ENCODE measurements around the gene TBCEL.

Gene TBCEL

DNA sequence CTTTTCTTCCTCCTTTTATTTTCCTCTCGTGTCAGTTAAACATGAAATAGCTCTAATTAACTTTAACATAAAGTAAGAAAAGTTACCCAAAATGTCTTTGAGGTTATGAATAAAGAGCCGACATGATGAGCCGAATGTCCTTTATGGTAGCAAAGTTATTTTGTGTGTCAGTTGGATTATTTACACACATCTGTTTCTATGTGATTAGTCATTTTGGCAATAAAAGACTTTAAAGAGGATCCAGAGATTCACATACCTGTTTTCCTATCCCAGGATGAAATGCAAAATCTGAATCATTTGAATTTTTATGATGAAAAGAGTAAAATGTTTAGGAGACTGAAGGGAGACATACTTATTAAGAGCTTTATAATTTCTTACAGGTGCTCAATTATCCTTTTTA lies 43.1 kb downstream of the TBCEL start:
- no peak for DNase-seq

DNA sequence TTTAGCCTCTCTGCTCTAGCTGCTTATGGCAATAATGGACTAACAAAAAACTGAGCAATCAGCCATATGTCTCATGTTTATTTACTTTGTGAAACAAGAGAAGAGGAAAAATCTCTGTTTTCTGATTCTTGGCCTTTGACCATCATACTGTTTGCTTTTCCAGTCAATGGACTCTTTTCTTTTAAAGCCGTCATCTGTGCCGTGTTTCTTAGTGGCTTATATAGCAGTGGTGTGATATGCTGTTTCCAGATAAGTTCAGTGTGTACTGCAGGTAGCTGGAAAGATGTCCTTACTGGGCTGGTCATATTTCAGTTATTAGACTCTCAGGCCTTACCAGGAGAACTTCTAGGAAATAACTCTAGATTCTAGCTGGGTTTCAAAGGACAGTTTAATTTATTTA lies 43.6 kb downstream of the TBCEL start:
- DNase-seq = no peak

DNA sequence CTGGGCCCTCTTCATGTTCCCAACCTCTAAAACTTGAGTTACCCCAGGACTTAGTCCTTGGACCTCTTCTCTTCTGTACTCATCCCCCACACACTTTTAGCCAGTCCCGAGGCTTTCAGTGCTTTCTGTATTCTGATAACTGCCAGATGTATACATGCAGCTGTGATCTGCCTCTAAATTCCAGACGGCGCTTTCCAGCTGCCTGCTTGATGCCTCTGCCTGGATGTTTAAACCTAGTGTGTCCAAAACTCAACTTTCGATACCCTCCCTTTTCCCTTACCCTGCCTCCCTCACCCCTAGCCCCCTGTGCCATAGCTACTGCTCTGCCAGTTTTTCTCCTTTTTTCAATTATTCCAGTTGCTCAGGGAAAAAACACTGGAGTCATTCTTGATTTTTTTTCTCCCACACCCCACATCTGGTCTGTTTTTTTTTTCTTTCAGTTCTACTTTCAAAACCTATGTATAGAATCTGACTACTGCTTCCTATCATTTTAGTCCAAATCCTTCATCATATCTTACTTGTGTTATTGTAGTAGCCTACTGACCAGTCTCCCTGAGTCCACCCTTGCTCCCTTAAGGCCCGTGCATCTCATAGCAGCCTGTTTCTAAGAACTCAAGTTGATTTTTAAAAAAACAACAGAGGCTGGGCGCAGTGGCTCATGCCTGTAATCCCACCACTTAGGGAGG lies 44.2 kb downstream of the TBCEL start:
- no peak for DNase-seq

DNA sequence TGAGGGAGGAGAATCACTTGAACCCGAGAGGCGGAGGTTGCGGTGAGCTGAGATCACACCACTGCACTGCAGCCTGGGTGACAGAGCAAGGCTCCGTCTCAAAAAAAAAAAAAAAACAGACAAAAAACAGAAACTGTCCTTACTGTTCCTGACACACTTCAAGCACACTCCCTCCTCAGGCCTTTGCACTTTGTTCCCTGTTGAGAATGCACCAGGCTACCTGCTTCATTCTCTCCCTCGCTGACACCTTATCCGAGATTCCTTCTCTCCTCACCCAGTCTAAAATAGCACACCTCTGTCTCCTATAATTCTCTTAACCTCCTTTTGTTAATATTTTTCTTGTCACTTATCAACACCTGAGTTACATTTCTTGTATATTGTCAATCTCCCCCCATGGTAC lies 44.9 kb downstream of the TBCEL start:
- no peak for DNase-seq

DNA sequence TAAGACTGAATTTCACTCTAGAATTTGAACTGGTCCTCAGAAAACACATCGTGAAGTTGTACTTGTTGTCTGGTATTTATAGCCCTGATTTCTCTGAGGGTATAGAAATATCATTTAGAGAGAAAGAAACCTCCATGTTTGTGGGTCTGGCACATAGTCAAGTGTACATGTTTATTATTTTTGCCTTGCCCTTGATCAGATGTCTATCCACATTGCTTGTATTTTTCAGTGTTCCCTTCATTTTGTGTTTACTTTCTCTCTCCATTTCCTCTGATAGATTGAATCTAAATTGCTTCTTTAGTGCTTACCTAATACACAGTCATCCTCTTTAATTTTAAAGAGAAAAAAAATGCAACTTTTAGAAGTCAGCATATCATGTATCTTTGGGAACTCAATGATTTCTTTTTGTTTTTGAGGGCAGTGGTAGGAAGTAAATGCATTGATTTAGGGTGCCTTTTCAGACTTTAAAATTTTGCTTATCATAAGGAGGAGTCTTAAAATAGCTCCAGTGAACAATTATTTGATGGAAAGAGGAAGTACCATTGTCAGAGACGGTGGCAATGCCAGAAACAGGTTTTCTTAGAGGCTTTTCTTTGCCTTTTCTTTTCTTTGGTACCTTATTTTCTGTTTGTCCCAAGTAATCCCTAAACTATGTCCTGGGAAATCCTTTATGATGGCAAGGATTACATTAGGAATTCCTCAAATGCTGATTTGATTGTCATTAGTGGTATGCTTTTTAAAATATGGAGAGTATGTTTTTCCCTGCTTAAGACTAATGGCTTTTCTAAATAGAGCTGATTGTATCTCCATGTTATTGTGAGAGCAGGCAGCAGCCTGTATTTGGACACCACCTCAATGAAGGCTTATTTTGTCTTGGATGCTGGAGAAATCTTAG lies 47.3 kb downstream of the TBCEL start:
- DNase-seq = no peak

DNA sequence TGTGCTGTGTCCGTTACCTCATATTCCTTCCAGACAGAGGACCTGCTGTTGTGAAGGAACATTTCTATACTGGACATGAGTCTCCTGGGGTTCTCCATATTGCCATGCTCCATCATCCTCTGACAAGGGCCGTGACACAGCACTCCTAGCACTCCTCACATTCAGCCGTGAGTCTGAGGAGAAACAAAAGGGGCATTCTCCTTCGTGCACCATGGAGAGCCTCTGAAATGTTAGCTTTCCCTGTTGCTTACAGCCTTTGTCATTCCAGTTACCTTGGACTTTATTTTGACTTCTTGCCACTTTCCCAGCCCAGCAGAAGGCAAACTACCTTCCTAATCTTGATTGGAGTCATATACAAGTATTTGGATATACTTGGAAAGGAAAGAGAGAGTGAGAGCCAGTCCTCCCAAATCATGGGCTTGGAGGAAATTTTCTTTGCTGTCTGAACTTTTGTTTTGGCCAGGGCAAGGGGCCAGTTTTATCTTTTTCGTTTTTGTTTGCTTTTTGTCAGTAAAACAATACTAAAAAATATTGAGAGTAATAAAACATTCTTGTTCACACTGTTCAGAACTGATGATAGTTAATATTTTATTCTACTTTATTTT lies 48.0 kb downstream of the TBCEL start:
- DNase-seq = no peak

DNA sequence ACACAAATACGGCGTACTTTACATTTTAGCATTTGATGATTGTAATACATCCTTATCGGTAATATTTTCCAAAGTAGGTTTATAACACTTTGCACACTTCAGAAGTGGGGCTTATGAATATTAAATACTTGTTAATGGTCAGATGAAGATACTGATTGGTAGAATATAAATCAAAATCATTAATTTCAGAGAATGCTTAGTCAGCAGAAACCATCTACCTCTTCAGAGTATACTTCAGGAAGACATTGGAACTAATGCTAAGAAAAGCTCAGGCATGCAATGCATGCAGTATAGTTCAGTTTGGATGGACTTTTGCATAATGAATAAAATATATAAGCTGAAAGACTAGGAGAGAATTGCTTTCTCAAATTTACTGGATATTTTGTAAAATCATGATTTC lies 57.4 kb downstream of the TBCEL start:
- no peak for DNase-seq

DNA sequence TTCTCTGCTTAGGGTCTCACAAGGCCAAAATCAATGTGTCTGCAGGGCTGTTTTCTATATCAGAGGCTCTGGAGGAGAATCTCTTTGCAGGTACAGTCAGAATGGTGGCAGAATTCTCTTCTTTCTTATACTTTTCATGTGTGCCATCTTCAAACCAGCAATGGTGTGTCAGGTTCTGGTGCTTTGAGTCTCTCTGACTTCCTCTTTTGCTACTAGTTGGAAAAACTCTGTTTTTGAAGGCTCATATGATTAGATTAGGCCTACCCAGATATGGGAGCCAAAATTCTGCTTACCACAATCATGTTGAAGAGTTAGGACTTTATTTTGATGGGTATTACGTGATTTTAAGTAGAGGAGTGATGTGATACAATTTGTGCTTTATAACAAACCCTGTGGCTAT lies 58.3 kb downstream of the TBCEL start:
- no peak for DNase-seq

DNA sequence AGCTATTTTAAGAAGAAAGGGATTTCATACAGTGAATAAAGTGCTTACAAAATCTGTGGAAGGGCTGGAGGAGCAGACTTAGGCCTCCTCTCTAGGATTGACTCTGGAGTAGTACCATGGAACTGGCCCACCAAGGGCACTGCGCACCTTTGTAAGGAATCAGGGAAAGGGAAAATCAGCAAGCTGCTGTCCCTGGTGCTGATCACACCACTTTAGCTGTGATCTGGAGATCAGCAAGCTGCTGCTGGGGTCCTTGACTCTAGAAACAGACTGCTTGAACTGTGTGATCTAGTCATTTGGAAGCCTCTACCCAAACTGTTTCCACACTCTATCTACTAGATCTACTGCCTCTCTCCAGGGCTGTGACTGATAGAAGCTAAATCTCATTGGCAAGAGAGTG lies 58.8 kb downstream of the TBCEL start:
- DNase-seq = no peak

DNA sequence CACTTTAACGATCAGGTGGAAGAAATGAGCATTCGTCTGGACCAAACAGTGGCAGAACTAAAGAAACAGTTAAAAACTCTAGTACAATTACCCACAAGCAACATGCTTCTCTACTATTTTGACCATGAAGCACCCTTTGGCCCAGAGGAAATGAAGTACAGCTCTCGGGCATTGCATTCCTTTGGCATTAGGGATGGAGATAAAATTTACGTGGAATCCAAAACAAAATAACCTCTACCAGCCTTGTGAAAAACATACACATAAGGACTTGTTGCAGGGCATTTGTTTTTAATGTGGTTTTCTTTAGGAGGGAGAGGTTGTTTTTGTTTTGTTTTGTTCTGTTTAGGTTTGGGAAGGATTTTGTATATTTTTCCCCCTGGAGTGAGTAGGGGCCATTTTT lies 63.0 kb downstream of the TBCEL start:
- DNase-seq = no peak

DNA sequence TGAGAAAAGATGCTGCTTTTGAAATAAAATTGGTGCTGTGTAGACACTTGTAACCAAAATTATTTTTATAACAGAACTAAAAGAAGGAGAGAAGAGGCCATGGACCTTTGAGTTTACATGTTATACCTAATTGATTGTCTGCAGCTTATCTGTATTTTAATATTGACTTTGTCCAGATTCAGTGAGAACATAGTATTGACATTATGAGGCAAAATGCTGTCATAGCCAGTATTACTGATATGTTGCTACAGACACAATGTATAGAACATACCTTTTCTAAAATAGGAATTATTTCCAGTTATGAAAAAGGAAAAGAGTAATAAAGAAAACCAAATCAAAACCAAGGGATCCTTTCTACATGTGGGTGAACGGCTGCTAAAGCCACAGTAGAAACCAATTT lies 65.7 kb downstream of the TBCEL start:
- DNase-seq = no peak

DNA sequence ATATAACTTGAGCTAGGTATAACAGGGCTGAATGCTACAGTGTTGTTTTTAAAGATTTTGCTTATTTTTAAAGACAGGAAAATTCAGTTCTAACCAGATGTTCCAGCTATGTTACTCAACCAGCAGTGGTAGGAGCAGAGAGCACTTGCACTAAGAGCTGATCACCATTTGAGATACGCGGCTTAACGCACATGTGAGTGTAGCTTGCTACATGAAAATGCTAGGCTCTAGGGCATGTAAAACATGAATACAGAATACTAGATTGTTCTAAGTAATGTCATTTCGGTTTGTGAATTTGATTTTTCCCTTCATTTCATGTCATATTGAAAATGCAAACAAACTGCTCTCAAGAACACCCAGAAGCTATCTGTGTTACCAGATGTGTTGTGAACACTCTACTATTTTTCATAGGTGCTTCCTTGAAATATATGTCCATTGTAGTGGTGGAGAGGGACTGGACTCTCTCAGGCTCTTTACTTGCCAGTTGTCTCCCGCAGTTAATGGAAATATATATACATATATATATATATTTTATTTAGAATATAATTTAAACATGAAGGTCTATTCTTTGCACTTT lies 66.3 kb downstream of the TBCEL start:
- no peak for DNase-seq

DNA sequence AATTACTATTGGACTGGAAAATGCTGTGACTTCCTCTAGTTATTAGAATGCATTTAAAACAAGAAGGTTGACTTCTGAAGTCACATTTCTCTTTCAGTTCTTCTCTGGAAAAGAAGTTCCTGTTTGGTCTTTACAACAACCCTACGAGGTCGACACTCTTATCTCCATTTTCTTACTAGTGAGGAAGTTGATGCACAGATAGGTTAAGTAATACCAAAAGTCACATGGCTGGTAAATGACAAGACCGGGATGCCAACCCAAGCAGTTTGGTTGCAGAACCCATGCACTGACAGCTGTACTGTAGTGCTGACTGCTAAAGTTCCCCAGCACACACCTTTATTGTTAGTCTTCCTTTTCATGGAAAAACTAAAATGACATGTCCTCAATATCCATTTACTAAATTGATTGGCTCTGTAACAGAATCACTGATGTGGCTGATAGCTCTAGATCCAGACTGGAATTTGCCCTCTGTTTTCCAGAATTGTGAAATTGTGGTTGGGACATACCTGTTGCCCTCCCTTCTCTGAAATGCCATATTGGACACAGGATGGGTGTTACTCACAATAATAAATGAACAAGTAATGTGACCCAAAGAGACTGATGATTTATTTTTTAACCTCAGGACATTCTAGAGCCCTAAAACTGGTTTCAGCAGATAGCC lies 67.7 kb downstream of the TBCEL start:
- DNase-seq = no peak

DNA sequence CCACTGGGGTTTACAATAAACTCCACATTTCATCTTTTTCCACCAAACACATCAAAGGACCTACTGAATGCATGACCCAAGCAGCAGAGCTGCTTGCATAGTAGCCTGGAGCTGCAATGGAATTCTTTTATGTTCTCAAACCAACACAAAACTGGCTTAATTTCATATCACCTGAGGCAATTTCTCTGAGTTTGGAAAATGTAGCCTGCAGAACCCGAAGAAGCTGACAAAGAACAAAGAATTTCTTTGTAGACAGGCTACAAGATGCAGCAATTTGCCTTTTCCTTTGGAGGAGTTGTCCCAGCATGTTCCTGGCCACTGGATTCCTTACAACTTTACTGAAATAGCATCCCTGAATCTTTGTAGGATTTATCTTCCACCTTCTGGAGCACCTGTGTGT lies 71.7 kb downstream of the TBCEL start:
- no peak for DNase-seq

DNA sequence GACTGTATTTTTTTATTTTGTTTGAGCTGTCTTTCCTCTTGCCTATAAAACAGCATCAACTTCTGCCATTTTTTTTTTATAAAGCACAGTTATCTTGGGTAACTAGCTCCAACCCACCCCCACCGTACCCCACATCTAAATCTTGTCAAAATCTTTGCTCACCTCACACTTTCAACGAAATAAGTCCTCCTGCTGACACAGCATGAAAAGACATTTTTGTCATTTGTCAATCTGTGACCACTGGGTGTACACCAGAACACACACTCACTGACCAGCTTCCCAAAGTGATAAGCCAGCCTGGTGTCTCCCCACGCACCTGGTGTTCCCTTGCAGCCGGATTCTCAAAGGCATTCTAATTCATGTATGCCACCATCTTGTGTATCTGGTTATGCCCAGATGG lies 75.5 kb downstream of the TBCEL start:
- DNase-seq = no peak

DNA sequence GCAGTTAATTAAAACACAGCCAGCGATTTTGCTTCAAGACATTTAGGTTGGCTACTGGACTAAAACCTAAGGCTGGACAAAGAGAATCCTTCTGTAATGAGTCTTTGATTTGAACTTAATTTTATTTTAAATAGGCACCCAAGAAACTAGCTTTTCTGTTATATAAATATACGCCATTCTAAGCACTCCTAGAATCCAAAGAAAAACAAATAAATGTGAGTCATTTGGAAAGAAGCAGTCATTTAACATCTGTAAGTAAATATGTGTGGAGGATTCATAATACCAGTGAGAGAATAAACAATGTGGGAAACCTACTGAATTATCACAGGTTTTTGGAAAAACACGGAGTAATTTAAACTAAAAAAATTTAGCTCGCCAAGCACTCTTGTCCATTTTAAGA lies 76.0 kb downstream of the TBCEL start:
- DNase-seq = no peak

DNA sequence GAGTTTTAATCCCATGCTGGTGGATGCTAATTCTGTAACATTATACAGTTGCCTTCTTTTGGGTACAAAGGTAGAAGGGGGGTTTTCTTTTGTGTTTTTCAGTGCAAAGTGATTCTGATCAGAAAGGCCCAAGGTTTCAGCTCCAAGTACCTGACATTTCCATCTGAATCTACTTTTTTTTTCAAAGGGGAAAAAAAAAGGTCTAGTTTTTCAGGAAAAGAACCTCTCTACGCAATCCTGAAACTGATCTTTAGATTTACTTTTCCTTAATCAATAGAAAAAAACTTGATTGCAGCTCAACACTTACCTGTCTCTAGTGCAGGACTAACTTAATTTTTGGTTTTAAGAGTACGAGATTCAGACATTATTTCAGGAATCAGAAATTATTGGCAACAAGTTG lies 77.0 kb downstream of the TBCEL start, which contains the start of gene TECTA:
Gene TECTA, plus strand, starts transcription at position 301 of the 400 bp plus-strand sequence. CDS start 1,423 bp downstream, outside the sequence.
- DNase-seq = no peak

DNA sequence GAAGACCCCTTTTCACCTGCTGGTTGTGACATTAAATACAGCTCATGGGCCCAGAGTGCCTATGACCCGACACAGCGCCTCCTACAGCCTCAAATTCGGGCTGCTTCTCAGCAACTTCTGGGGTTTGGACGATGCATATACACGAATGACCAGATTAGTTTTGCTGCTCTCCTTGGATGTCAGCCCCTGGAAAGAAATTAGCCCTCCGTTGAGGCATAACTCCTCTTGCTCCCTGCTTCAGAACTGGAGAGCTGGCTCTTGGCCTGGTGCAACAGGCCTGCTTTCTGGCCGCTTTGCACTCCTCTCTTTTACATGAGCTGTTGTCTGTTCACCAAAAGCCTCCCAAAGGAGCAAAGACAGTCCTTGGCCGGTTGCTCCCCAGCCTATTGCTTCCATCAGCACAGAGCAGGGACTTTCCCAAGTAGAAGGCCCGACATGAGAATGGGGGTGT lies 80.4 kb downstream of the TBCEL start:
- peak; percentile 55 for DNase-seq

DNA sequence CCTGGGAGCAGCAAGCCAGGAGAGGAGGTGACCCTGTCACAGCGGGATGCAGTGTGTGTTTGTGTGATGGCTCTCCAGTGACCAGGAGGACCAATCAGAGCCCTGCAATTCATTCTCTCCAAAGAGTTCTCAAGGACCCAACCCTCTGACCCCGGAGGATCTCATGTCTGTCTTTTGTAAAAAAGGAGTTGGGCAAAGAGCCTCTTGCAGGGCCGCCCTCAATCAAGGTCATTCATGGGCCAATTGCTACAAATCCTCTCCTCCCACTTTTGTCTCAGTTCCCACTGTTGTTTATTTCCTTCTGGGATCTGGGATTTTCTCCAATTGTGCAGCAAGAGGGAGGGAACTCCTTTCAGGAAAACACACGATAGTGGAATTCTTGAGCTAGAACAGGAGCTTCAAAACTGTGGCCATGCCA lies 81.2 kb downstream of the TBCEL start:
- DNase-seq = peak; percentile 72

DNA sequence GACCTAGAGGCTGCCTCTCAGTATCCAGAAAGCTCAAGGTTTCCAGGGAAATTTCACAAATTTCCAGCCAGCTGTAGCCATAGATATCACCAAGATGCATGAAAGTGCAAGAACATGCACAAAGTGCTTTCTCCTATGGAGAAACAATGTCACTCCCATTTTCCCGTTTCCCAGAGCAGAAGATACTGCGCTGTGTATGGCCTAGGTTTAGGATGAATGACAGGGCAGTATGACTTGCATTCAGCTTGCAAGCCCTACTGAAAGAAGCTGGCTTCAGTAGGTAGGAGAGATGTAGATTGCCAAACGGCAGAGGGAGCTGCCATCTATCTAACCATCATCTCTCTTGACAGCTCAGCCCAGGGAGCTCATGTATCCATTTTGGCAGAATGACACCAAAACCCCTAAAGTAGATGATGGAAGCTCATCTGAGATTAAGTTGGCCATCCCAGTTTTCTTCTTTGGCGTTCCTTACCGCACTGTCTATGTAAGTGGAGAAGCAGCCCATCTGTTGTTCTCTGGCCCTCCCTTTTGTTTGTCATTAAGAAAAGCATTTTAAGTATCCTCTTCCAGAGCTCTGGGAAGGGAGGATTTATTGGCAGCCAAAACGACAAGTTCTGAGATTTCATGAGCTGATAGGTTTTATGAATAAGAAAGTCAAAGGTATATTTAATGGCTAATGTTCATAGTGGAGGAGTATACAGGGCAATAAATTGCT lies 81.7 kb downstream of the TBCEL start:
- DNase-seq = no peak

DNA sequence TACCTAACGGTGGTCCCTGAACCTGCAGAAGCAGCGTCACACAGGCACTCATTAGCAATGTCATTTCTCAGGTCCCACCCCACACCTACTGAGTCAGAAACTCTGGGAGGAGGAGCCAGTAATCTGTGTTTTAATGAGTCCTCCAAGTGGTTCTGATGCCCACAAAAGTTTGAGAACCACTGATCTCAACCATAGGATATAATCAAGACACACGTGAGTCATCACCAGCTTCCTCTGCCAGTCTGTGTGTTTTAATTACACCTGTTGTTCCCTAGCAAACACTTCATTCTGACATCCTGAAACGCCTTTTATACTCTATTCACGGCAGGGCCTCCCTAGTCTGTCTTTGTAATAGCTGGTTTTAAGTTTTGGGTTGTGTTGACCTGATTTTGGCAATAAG lies 82.9 kb downstream of the TBCEL start:
- DNase-seq = no peak

DNA sequence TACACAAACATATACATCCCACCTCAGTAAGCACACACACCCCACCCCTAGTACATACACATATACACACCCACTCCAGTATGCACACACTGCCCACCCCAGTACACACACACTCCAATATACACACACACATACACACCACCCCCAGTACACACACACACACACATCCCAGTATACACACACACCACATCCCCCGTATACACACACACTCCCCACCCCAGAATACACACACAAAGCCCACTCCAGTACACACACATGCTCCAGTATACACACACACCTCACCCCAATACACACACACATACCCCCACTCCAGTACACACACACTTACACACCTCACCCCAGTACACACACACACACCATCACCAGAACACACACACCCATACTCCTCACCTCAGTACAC lies 84.5 kb downstream of the TBCEL start:
- DNase-seq = no peak

Data from left hindlimb (tissue), 1 donor.